ENCODE measurements around the gene LDHAL6B.

The LDHAL6B gene

DNA sequence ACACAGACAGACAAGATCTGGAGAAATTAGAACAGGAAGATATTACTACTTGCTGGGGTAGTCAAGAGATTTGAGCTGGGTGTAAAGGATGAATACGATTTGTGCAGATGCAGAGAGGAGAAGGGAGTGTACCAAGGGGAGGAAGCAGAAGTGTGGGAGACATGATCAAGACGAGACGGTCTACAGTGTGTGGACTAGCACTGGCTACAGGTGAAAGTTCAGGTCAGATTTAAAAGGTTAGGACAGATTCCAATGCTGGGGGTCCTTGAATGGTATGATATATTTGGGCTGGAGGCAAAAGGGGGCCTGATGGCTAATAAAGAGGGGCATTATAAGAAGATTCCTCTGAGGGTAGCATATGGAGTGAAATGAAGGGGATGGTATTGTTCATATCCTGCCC is 12.1 kb downstream of the LDHAL6B start:
- Mint-ChIP-seq H3K36me3 (peaks cover 6% of the 10 kb centered on the region), H3K4me1 (no peaks in the 10 kb centered on the region)

DNA sequence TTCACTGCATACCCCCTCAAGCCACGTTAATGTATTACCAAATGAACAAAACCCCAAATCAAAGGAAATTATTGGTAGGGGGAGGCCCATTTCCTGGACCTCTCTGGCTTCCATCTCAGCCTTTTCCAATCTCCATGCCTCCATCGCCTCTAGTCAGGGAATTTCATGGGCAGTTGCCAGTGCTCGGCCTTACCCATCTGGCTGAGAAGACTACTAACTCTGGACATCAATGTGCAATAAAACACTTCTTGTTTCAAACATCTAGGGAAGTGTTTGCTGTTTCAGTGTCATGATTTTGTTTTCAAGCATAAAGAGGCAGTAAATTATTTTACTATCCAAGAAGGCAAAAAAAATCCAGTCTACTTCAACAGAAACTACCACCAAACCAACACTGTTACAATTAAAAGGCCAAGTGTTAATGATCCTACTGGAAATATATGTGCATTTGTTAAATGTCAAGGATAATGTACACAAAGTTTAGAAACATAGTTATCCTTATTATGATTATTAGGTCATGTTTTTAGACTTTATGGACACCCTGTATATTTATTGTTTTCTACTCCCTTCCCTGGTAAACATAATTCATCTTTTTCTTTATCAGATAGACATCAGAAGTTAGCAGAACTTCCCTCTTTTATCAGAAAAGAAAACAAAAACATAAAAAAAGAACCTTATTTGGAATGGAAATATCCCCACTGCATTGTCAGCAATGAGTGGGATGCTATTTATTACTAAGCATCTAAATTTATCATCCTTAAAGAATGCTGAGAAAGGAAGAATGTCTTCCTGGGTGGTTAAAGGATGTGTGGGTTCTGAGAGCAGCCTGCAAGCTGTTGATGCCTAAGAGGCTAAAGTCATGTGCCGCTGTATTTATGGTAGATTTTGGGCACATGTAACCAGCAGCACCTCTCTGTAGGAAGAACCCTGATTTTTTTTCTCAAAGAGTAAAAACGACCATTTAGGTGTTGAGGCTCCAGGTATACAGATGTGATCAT is 15.2 kb downstream of the LDHAL6B start:
- peaks cover 8% of the 10 kb centered on the region for H3K27me3 Mint-ChIP-seq
- no peaks in the 10 kb centered on the region for H3K9me3 Mint-ChIP-seq
- CTCF ChIA-PET: no interaction called here
- H3K27ac Mint-ChIP-seq: no peak overlapping the region
- H3K4me3 Mint-ChIP-seq: no peak overlapping the region
- DNase-seq: no peak
- H3K36me3 Mint-ChIP-seq: peaks cover 6% of the 10 kb centered on the region
- H3K4me1 Mint-ChIP-seq: peaks cover under 1% of the 10 kb centered on the region

More for the DNA sequence above, 12.1 kb downstream of the LDHAL6B start:
- no peak overlapping the region for H3K4me3 Mint-ChIP-seq
- peaks cover 4% of the 10 kb centered on the region for H3K27me3 Mint-ChIP-seq
- H3K27ac Mint-ChIP-seq: no peak overlapping the region
- no peaks in the 10 kb centered on the region for H3K9me3 Mint-ChIP-seq
- DNase-seq: no peak
- CTCF ChIA-PET: no interaction called here

DNA sequence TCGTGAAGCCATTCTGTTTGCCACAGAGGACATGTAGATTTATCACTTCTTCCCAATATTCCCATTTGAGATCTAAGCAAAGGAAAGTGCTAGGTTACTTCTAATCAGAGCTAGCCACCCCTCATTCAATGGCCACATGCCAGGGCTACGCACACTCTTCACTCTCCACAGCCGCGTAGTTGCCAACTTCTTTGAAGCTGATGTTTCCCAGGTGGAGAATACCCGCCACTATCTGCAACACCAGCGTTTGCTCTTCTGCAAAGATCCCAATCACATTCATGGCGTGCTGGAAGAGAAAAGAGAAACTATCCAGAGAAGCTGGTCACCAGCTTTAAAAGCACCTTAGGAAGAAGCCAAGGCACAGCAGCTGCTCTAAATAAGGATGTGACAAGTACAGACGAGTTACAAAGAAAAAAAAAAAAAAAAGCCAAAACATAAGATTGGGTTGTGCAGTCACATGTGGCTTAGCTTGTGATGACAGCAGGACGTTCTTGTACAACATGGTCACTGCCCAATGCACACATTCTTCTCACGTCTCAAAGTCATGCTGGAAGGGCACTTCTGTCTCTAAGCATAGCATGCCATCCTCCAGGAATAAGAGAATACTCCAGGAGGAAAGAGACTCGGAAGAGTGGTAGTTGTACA is 16.4 kb downstream of the LDHAL6B start:
- H3K27ac Mint-ChIP-seq: no peak overlapping the region
- CTCF ChIA-PET: no interaction called here
- H3K9me3 Mint-ChIP-seq: no peaks in the 10 kb centered on the region
- H3K27me3 Mint-ChIP-seq: peaks cover 8% of the 10 kb centered on the region
- peaks cover 8% of the 10 kb centered on the region for H3K36me3 Mint-ChIP-seq
- H3K4me1 Mint-ChIP-seq: peaks cover 7% of the 10 kb centered on the region
- no peak overlapping the region for H3K4me3 Mint-ChIP-seq
- DNase-seq: no peak

DNA sequence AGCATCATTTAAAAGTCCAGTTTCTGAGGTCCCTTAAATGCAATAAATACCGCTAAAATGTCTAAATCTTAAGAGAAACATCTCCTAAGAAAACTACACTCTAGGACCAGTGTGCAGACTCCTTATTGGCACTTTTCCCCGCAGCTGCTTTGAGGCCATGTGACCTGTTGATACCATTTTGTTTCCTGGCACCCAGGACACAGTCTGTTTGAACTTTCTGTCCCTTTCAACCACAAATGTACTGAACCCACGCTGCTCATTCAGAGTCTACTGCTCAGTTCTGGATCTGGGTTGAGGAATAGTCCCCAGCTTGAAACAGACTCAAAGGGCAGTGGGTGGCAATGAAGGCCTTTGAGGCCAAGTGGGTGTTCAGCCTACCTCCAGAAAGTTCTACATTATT is 17.1 kb downstream of the LDHAL6B start:
- Mint-ChIP-seq H3K9me3 (no peaks in the 10 kb centered on the region), H3K4me1 (peaks cover 7% of the 10 kb centered on the region), H3K36me3 (peaks cover 7% of the 10 kb centered on the region), H3K4me3 (no peak overlapping the region), H3K27me3 (peaks cover 8% of the 10 kb centered on the region), H3K27ac (no peak overlapping the region)
- CTCF ChIA-PET: no interaction called here
- DNase-seq: no peak

DNA sequence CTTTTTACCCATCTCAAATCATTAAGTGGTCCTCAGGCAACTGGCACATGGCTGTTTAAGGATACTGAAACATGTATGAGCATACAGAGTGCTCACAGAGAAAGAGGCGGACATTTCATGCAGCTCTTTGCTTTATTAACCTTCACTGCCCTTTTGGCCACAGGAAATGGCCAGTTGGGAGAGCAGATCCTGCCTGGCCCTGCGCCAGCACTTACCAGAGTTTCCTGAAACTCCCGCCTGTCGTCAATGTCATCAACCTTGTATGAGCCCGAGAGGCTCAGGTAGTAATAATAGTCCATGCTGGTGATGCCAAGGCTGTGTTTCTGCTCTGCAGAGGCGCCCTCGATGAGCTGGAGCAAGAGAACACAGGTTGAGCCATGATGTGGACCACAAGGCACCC is 17.8 kb downstream of the LDHAL6B start:
- Mint-ChIP-seq H3K9me3 (no peaks in the 10 kb centered on the region), H3K4me3 (no peak overlapping the region), H3K27me3 (peaks cover 12% of the 10 kb centered on the region), H3K36me3 (peaks cover 7% of the 10 kb centered on the region), H3K27ac (no peak overlapping the region), H3K4me1 (peaks cover 7% of the 10 kb centered on the region)
- CTCF ChIA-PET: no interaction called here
- DNase-seq: no peak

DNA sequence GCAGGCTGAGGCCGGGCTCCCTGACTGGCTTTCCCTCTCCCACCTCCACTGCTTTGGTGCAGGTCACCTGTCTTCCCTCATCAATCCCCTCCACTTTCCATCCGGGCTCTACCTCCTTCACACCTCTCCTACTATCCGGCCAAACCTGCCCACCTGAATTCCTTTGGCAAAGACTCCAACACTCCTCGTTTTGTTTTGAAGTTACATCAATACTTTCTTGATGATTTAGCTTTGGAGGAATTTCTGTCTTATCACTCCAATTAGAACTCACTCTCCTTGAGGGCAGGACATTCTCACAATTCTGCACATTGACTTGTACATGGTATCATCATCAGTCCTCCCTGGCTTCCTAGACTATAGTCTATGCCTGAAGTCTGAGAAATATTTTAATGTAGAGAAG is 20.4 kb downstream of the LDHAL6B start:
- Mint-ChIP-seq H3K9me3 (no peaks in the 10 kb centered on the region), H3K36me3 (peaks cover 7% of the 10 kb centered on the region), H3K27ac (no peak overlapping the region), H3K4me1 (peaks cover 7% of the 10 kb centered on the region), H3K27me3 (peaks cover 12% of the 10 kb centered on the region), H3K4me3 (no peak overlapping the region)
- CTCF ChIA-PET: no interaction called here
- no peak for DNase-seq

DNA sequence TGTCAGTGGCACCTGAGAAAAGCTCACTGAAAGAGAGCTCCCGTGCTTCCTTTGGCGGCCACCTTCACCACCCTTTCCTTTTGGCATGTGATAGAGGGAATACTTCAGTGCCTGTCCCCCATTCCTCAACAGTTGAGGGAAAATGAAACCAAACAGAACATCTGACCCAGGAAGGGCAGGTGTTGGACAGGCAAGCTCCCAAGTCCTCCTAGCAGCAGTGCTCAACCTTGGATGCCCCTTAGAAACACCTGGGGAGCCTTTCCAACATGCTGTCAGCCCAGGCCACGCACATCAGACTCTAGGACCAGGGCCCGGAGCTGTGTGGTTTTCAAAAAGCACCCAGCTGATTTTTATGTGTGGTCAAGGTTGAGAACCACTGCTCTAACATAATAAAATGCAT is 22.4 kb downstream of the LDHAL6B start:
- H3K36me3 Mint-ChIP-seq: peaks cover 5% of the 10 kb centered on the region
- H3K9me3 Mint-ChIP-seq: no peaks in the 10 kb centered on the region
- DNase-seq: no peak
- CTCF ChIA-PET: no interaction called here
- H3K27me3 Mint-ChIP-seq: peaks cover 12% of the 10 kb centered on the region
- no peak overlapping the region for H3K4me3 Mint-ChIP-seq
- H3K4me1 Mint-ChIP-seq: peaks cover 7% of the 10 kb centered on the region
- H3K27ac Mint-ChIP-seq: no peak overlapping the region

DNA sequence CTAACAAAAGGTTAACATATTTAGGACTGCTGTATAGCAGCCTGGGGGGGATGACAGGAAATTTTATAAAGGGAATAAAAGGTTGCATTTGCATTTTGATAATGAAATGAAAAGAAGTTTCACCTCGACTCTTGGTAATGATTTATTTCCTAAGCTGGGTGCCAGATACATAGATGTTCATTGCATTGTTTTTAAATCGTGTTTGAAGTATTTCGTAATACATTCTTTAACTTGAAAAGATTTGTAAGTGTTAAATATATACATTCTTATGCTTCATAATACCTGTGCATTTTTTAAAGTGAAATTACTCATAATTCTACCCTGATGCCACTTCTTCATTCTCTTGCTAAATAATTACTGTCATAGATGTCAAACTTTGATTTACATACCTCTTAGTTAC is 22.8 kb downstream of the LDHAL6B start:
- Mint-ChIP-seq H3K27ac (no peak overlapping the region), H3K4me3 (no peak overlapping the region), H3K27me3 (peaks cover 12% of the 10 kb centered on the region), H3K4me1 (peaks cover 7% of the 10 kb centered on the region), H3K9me3 (no peaks in the 10 kb centered on the region), H3K36me3 (peaks cover 5% of the 10 kb centered on the region)
- CTCF ChIA-PET: no interaction called here
- DNase-seq: no peak

DNA sequence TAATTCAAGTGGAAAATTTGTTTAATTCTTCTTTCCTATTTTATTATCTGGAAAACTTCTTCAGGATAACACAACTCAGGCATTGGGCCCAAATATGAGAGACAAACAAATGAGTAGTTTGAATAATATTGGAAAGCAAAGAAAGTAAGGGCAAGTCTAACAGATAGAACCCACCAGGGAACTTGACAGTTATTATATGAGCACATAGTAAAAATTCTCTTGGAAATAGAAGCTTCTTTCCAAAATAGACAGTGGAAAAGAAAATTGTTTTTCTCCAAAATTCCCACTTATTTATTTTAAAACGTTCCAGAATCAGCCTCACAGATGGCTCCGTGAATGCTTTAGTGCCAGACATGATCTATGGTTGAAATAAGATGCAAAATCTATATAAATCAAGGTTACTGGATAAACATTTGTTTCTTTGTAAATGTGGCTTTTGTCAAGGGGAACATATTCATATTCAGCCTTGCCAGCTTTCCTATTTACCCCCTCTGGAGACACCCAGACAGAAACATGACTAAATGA is 23.9 kb downstream of the LDHAL6B start:
- CTCF ChIA-PET: no interaction called here
- Mint-ChIP-seq H3K36me3 (peaks cover 5% of the 10 kb centered on the region), H3K27me3 (peaks cover 8% of the 10 kb centered on the region)

DNA sequence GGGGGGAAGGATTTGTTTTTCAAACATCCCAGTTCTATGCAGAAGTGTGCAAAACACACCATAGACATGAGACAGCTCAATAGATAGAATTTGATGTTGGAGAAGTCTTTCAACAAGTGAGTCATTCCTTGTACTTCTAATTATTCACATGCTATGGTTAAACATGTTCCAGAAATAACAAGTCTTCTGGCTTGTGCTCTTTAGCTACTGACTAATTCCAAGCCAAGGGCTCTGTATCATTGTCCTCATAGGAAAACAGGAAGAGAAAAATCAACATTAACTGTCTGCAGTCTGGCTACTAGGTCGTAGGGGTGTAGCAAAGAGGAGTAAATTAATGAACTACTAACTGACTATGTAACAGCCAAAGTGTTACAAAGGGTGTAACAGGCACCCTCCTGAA is 25.8 kb downstream of the LDHAL6B start:
- DNase-seq: no peak
- Mint-ChIP-seq H3K36me3 (no peaks in the 10 kb centered on the region), H3K4me3 (no peak overlapping the region), H3K27me3 (peaks cover 9% of the 10 kb centered on the region), H3K9me3 (no peaks in the 10 kb centered on the region), H3K27ac (no peak overlapping the region), H3K4me1 (peaks cover 5% of the 10 kb centered on the region)
- CTCF ChIA-PET: no interaction called here

More for the DNA sequence above, 23.9 kb downstream of the LDHAL6B start:
- Mint-ChIP-seq H3K9me3 (no peaks in the 10 kb centered on the region), H3K4me1 (peaks cover 7% of the 10 kb centered on the region), H3K27ac (no peak overlapping the region), H3K4me3 (no peak overlapping the region)
- no peak for DNase-seq

DNA sequence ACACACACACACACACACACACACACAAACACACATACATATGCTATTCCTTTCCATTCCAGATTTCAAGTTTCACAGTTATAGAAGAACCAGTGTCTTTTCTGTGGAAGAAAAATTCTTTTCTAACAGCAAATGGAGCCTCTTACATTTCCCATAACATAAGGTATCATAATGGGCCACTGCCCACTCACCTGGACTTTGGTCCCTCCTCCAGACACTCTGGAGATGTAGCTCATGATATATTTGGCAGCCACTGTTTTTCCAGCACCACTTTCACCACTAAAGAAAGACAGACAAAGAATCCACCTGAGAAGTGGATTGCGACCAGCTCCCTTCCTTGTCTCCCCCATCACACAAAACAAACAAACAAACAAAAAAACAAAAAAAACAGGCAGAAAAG is 29.8 kb downstream of the LDHAL6B start:
- CTCF ChIA-PET: no interaction called here
- Mint-ChIP-seq H3K4me3 (no peak overlapping the region), H3K4me1 (peaks cover 5% of the 10 kb centered on the region), H3K9me3 (no peaks in the 10 kb centered on the region), H3K27me3 (peaks cover 5% of the 10 kb centered on the region), H3K36me3 (peaks cover 2% of the 10 kb centered on the region), H3K27ac (no peak overlapping the region)
- no peak for DNase-seq

DNA sequence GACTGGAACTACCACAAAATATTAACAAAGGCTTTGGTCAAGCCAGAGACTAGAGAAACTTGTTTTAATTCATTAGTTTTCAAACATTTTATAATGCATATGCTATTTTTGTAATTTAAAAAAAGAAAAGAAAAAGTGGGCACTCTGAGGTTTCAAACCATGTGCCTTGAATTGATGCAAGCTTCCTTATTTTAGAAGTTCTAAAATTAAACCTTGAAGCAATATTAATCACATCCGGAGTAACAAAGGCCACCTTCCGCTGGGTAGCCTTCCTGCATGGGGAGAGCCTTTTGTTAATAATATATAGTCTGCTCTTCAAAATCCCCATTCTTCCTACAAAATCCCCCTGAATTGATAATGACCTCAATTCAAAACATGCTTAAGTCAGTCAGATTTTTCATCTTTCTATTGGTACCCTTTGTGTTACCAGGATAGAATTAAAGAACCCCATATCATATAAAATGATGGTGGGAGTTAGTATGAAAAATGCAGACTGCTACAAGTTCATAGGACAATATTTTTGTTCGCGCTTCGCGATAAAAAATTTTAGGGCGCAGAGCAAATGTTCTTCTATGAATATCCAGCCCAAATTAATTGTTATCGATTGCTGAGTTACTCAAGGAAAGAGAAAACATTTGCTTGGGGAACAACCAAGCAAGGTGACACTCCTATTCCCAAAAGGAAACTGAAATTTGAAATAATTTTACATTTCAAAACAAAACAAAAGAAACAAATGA is 30.6 kb downstream of the LDHAL6B start:
- H3K4me3 Mint-ChIP-seq: no peak overlapping the region
- H3K27ac Mint-ChIP-seq: no peak overlapping the region
- H3K4me1 Mint-ChIP-seq: peaks cover 5% of the 10 kb centered on the region

DNA sequence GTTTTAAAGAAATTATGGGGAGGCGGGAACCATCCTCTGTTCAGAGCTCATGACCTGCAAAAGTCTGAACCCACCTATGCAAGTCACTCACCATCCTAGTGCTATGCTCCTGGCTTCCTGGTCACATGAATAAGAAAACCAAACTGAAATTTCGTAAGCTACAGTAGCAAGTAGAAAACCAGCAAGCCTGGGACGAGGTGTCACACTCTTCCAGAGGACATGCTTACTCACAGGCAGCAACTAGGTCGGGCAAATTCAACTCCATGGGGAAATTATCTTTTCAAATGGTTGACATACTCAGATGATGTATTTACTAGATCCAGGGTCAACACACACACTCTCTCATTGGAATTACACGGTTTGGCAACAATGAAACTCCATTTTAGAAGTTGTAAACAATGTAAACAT is 31.3 kb downstream of the LDHAL6B start:
- no peaks in the 10 kb centered on the region for H3K9me3 Mint-ChIP-seq
- peaks cover 5% of the 10 kb centered on the region for H3K27me3 Mint-ChIP-seq
- H3K4me1 Mint-ChIP-seq: peaks cover 5% of the 10 kb centered on the region
- no peak overlapping the region for H3K4me3 Mint-ChIP-seq
- no peak for DNase-seq
- CTCF ChIA-PET: no interaction called here
- peaks cover 2% of the 10 kb centered on the region for H3K36me3 Mint-ChIP-seq
- no peak overlapping the region for H3K27ac Mint-ChIP-seq

More for the DNA sequence above, 30.6 kb downstream of the LDHAL6B start:
- Mint-ChIP-seq H3K27me3 (peaks cover 5% of the 10 kb centered on the region), H3K36me3 (peaks cover 2% of the 10 kb centered on the region), H3K9me3 (no peaks in the 10 kb centered on the region)
- CTCF ChIA-PET: no interaction called here
- DNase-seq: no peak

DNA sequence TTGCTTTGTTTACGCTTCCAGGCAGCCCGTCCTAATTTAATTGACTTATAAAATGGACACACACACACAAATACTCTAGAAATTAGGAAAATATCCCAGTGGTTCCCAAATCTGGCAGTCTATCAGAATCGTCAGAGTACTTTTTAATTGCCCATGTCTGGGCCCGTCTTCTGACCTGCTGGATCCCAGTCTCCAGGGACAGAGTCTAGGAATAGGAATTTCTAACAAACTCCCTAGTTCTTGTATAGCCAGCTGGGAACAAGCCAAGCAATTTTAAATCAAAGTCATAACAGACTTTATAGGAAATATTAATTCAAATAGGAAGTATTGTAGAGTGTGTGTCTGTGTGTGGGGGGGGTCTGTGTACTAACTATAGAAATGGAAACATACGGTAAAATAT is 33.4 kb downstream of the LDHAL6B start:
- CTCF ChIA-PET: no interaction called here
- no peak overlapping the region for H3K27ac Mint-ChIP-seq
- DNase-seq: no peak
- peaks cover 5% of the 10 kb centered on the region for H3K4me1 Mint-ChIP-seq
- peaks cover 2% of the 10 kb centered on the region for H3K36me3 Mint-ChIP-seq
- H3K9me3 Mint-ChIP-seq: no peaks in the 10 kb centered on the region
- no peak overlapping the region for H3K4me3 Mint-ChIP-seq
- peaks cover 5% of the 10 kb centered on the region for H3K27me3 Mint-ChIP-seq

Data from activated naive CD4-positive, alpha-beta T cell treated with anti-CD3 and anti-CD28 coated beads, Interleukin-2, amount 10 ng/mL, durations not matched to agents 7 days and 5 days (primary cell).